HepG2 (cell line): ENCODE data around the gene PARP3. TPM values are rescaled to one million over a fixed set of nuclear protein-coding genes. Genes with fewer than 3 reads are reported as not detected.

Experiments used
- CENPBD1 ChIP-seq: sonication (generic); formaldehyde crosslinking; IDR thresholded peaks from 2 replicates; pipeline ENCODE4 v1.8.0; 2022; ENCODE audit warnings: missing genetic modification reagents, low read depth, mild to moderate bottlenecking, borderline replicate concordance
- EED ChIP-seq: sonication (generic); formaldehyde crosslinking; IDR thresholded peaks from 2 replicates; pipeline ENCODE4 v1.5.0; 2020; ENCODE audit warnings: mild to moderate bottlenecking, missing genetic modification reagents
- HCFC1 ChIP-seq: fragments of 150-350 bp; IDR thresholded peaks from 2 replicates; pipeline ENCODE4 v1.6.1; 2014; ENCODE audit warnings: low read depth, low read length
- NCOA5 ChIP-seq: sonication (generic); formaldehyde crosslinking; IDR thresholded peaks from 2 replicates; pipeline ENCODE4 v1.4.0; 2020; ENCODE audit warnings: missing genetic modification reagents
- NFYC ChIP-seq: IDR thresholded peaks from 2 replicates; pipeline ENCODE4 v1.6.1; 2016; ENCODE audit warnings: missing genetic modification reagents, missing compliant biosample characterization
- NR1H2 ChIP-seq: sonication (generic); formaldehyde crosslinking; IDR thresholded peaks from 2 replicates; pipeline ENCODE4 v1.8.1; 2022; ENCODE audit warnings: low read depth, missing genetic modification reagents, borderline replicate concordance
- SRY ChIP-seq: sonication (generic); formaldehyde crosslinking; IDR thresholded peaks from 2 replicates; pipeline ENCODE4 v1.8.0; 2022; ENCODE audit warnings: mild to moderate bottlenecking, missing genetic modification reagents
- TEAD3 ChIP-seq: optimal IDR thresholded peaks from 2 replicates; pipeline ENCODE3; 2016; ENCODE audit warnings: borderline replicate concordance
- ZBTB8A ChIP-seq: sonication (generic); formaldehyde crosslinking; IDR thresholded peaks from 2 replicates; pipeline ENCODE4 v1.4.0; 2020; ENCODE audit warnings: mild to moderate bottlenecking, low read depth, missing genetic modification reagents, borderline replicate concordance
- ZFP36L2 ChIP-seq: sonication (generic); formaldehyde crosslinking; IDR thresholded peaks from 2 replicates; pipeline ENCODE4 v1.4.0; 2020; ENCODE audit warnings: missing genetic modification reagents
- ZFP41 ChIP-seq: sonication (generic); formaldehyde crosslinking; IDR thresholded peaks from 2 replicates; pipeline ENCODE4 v1.4.0; 2020; ENCODE audit warnings: mild to moderate bottlenecking, missing genetic modification reagents, borderline replicate concordance
- ZNF136 ChIP-seq: sonication (generic); formaldehyde crosslinking; IDR thresholded peaks from 2 replicates; pipeline ENCODE4 v1.8.1; 2022; ENCODE audit warnings: low read depth, mild to moderate bottlenecking, moderate library complexity, missing genetic modification reagents
- ZNF282 ChIP-seq: fragments of 450-650 bp; IDR thresholded peaks from 2 replicates; pipeline ENCODE4 v1.6.1; 2018; ENCODE audit not compliant: partially characterized antibody
- ZNF34 ChIP-seq: sonication (generic); formaldehyde crosslinking; IDR thresholded peaks from 2 replicates; pipeline ENCODE4 v1.4.0; 2020; ENCODE audit warnings: mild to moderate bottlenecking, missing genetic modification reagents, borderline replicate concordance
- ZNF644 ChIP-seq: IDR thresholded peaks from 2 replicates; pipeline ENCODE4 v1.6.1; 2016; ENCODE audit warnings: low read depth
- ZNF710 ChIP-seq: sonication (generic); formaldehyde crosslinking; IDR thresholded peaks from 2 replicates; pipeline ENCODE4 v1.5.0; 2020; ENCODE audit warnings: mild to moderate bottlenecking, missing genetic modification reagents, borderline replicate concordance
- polyA plus RNA-seq, 8 experiments: library from polyadenylated mRNA; depleted of rRNA in 3 of 8; stranded (reverse) in 7 of 8; unstranded in 1 of 8; fragments of >200 nt; fragmentation: Illumina TruSeq in 4 of 8; extraction: Trizol in 4 of 8; gene quantifications; 2 replicates each; pipeline versions ENCODE4 v1.2.1 to v1.2.3, GENCODE V29; 2011 to 2016; ENCODE audit warnings: low read depth in 4 of 8, missing spikeins in 1 of 8, mixed read lengths in 1 of 8; ENCODE audit not compliant: insufficient read depth in 1 of 8
- total RNA-seq, 5 experiments: library from RNA; depleted of rRNA; stranded (reverse); fragments of >200 nt; fragmentation: Illumina TruSeq; extraction: Trizol; gene quantifications; 2 replicates each; pipeline ENCODE4 v1.2.3, GENCODE V29; 2016; ENCODE audit warnings: low read depth in 1 of 5
- TF ChIP-seq, protein P1 (sequence below): sonication (generic); formaldehyde crosslinking; IDR thresholded peaks from 2 replicates; pipeline ENCODE4 v1.8.0; 2023; ENCODE audit warnings: mild to moderate bottlenecking, missing genetic modification reagents
- TF ChIP-seq, protein P2 (sequence below): sonication (generic); formaldehyde crosslinking; IDR thresholded peaks from 2 replicates; pipeline ENCODE4 v1.4.0; 2020; ENCODE audit warnings: missing genetic modification reagents
- TF ChIP-seq, protein P3 (sequence below): sonication (generic); formaldehyde crosslinking; IDR thresholded peaks from 2 replicates; pipeline ENCODE4 v1.8.1; 2022; ENCODE audit warnings: mild to moderate bottlenecking, missing genetic modification reagents
- TF ChIP-seq, protein P4 (sequence below): sonication (generic); formaldehyde crosslinking; IDR thresholded peaks from 2 replicates; pipeline ENCODE4 v1.4.0; 2020; ENCODE audit warnings: missing genetic modification reagents; ENCODE audit errors: not compliant biosample characterization
- TF ChIP-seq, protein P5 (sequence below): sonication (generic); formaldehyde crosslinking; IDR thresholded peaks from 2 replicates; pipeline ENCODE4 v1.5.1; 2020; ENCODE audit warnings: missing genetic modification reagents, mild to moderate bottlenecking, borderline replicate concordance

Gene PARP3
- total and polyA plus RNA-seq, 2 of the 13 experiments (the other 11 are each of a cell fraction or from before 2014, with no cell fraction given) = 11.2 to 21.5 TPM

DNA sequence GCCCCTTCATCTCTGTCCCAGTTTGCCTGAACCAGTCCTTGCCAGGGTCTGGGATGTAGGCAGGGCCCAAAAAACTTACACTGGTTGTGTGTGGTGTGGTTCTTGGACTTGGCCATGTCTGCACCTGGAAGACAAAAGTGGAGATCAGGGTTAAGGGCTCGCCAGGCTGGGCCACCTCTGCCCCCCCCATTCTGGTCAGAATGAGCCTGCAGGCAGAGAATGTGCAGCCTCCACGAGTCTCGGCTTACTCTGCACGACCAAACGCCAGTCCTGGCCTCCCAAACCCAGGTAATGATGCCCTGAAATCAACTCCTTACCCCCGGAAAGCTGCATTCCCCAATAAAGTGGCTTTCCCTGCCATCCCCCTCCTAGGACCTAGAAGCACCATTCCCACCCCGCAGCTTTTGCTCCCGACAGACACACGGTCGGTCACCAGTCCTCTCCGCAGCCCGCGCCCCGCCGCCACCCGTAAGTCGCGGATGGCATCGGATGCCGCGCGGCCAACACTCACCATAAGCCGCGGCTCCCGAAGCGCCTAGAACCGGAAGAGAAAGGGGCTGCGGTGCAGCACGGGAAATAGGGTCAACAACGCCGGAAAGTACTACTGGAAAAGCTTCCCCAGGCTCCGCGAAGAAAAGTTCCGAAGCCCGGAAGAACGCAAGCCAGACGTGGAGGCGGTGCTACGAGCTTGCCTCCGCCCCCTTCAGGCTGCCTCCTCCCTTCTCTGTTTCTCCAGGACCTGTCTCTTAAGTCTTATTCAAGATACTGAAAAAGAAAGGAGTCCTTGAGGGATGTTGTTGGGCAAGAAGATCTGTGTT, 53.4 kb downstream of the PARP3 start, which contains the start of gene RPL29 (continued):
- TF ChIP-seq, protein P1, sequence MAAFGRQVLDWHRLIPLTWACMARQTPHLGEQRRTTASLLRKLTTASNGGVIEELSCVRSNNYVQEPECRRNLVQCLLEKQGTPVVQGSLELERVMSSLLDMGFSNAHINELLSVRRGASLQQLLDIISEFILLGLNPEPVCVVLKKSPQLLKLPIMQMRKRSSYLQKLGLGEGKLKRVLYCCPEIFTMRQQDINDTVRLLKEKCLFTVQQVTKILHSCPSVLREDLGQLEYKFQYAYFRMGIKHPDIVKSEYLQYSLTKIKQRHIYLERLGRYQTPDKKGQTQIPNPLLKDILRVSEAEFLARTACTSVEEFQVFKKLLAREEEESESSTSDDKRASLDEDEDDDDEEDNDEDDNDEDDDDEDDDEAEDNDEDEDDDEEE (CRISPR knock-in tag) = peak; percentile 77
- TF ChIP-seq ZNF644 (no peak), ZFP36L2 (peak; percentile 92; the same call in 1 of the 2 replicates), ZNF710 (CRISPR knock-in tag) (peak; percentile 71; the same call in 1 of the 2 replicates), EED (CRISPR knock-in tag) (peak; percentile 45; the same call in 1 of the 2 replicates), SRY (CRISPR knock-in tag) (peak; percentile 81), NFYC (CRISPR knock-in tag) (0 out of 2 replicates have a peak, but pooled peaks have one; percentile 34), NCOA5 (CRISPR knock-in tag) (no peak), ZNF34 (CRISPR knock-in tag) (no peak), ZBTB8A (CRISPR knock-in tag) (peak; percentile 82; the same call in 1 of the 2 replicates), ZNF136 (CRISPR knock-in tag) (0 out of 2 replicates have a peak, but pooled peaks have one; percentile 58), TEAD3 (CRISPR knock-in tag) (peak; percentile 80), ZFP41 (CRISPR knock-in tag) (0 out of 2 replicates have a peak, but pooled peaks have one; percentile 8), ZNF282 (no peak), NR1H2 (no peak), HCFC1 (peak; percentile 82), CENPBD1 (no peak; the same call in 1 of the 2 replicates)
- TF ChIP-seq, protein P2, sequence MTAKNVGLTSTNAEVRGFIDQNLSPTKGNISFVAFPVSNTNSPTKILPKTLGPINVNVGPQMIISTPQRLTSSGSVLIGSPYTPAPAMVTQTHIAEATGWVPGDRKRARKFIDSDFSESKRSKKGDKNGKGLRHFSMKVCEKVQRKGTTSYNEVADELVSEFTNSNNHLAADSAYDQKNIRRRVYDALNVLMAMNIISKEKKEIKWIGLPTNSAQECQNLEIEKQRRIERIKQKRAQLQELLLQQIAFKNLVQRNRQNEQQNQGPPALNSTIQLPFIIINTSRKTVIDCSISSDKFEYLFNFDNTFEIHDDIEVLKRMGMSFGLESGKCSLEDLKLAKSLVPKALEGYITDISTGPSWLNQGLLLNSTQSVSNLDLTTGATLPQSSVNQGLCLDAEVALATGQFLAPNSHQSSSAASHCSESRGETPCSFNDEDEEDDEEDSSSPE = peak; percentile 71
- TF ChIP-seq, protein P3, sequence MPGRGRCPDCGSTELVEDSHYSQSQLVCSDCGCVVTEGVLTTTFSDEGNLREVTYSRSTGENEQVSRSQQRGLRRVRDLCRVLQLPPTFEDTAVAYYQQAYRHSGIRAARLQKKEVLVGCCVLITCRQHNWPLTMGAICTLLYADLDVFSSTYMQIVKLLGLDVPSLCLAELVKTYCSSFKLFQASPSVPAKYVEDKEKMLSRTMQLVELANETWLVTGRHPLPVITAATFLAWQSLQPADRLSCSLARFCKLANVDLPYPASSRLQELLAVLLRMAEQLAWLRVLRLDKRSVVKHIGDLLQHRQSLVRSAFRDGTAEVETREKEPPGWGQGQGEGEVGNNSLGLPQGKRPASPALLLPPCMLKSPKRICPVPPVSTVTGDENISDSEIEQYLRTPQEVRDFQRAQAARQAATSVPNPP (CRISPR knock-in tag) = peak; percentile 70
- TF ChIP-seq, protein P4, sequence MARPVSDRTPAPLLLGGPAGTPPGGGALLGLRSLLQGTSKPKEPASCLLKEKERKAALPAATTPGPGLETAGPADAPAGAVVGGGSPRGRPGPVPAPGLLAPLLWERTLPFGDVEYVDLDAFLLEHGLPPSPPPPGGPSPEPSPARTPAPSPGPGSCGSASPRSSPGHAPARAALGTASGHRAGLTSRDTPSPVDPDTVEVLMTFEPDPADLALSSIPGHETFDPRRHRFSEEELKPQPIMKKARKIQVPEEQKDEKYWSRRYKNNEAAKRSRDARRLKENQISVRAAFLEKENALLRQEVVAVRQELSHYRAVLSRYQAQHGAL (CRISPR knock-in tag) = peak; percentile 54
- TF ChIP-seq, protein P5, sequence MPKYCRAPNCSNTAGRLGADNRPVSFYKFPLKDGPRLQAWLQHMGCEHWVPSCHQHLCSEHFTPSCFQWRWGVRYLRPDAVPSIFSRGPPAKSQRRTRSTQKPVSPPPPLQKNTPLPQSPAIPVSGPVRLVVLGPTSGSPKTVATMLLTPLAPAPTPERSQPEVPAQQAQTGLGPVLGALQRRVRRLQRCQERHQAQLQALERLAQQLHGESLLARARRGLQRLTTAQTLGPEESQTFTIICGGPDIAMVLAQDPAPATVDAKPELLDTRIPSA (CRISPR knock-in tag) = no peak
